SK-N-SH treated with all-trans-retinoic acid at 6 μM for 48 hours (cell line): Measurements from ENCODE around the gene SIPA1.
"Not testable (repeated sequence)": the region's sequence is repeated elsewhere in the genome, so short reads cannot be mapped to it uniquely, and the experiment has no call there.

Source experiments
- ATAC-seq: fragments of 200-7000 bp; cut with Tn5 transposase; 3 replicates; pipeline ENCODE4 v1.9.1; 2020; ENCODE audit warnings: mild to moderate bottlenecking, moderate library complexity
- ARNTL ChIP-seq: fragments of 450-650 bp; formaldehyde crosslinking; IDR thresholded peaks from 2 replicates; pipeline ENCODE4 v1.5.0; 2020; ENCODE audit warnings: low read depth, mild to moderate bottlenecking, moderate library complexity, borderline replicate concordance
- BACH2 ChIP-seq: fragments of 250-450 bp; sonication (Bioruptor Pico); IDR thresholded peaks from 2 replicates; pipeline ENCODE4 v1.9.0; 2021; ENCODE audit warnings: mild to moderate bottlenecking, borderline replicate concordance
- CSDC2 ChIP-seq: fragments of 250-450 bp; sonication (Bioruptor Pico); IDR thresholded peaks from 2 replicates; pipeline ENCODE4 v1.5.0; 2020; ENCODE audit warnings: mild to moderate bottlenecking, moderate library complexity
- ESRRG ChIP-seq: fragments of 250-450 bp; sonication (Bioruptor Pico); IDR thresholded peaks from 2 replicates; pipeline ENCODE4 v1.6.1; 2021; ENCODE audit warnings: mild to moderate bottlenecking
- ISL1 ChIP-seq: fragments of 250-450 bp; sonication (Bioruptor Pico); IDR thresholded peaks from 2 replicates; pipeline ENCODE4 v2.1.2; 2022; ENCODE audit warnings: mild to moderate bottlenecking, moderate library complexity
- OSR1 ChIP-seq: fragments of 250-450 bp; sonication (Bioruptor Pico); IDR thresholded peaks from 2 replicates; pipeline ENCODE4 v1.8.0; 2022; ENCODE audit warnings: moderate library complexity, mild to moderate bottlenecking, inconsistent platforms
- PPARA ChIP-seq: fragments of 250-450 bp; sonication (Bioruptor Pico); IDR thresholded peaks from 2 replicates; pipeline ENCODE4 v1.5.0; 2020; ENCODE audit warnings: mild to moderate bottlenecking, borderline replicate concordance
- TCF4 ChIP-seq: fragments of 250-450 bp; sonication (Bioruptor Pico); IDR thresholded peaks from 2 replicates; pipeline ENCODE4 v1.8.0; 2021; ENCODE audit warnings: mild to moderate bottlenecking, moderate library complexity, borderline replicate concordance
- TOX ChIP-seq: fragments of 250-450 bp; sonication (Bioruptor Pico); IDR thresholded peaks from 2 replicates; pipeline ENCODE4 v1.8.0; 2021; ENCODE audit warnings: mild to moderate bottlenecking, moderate library complexity, borderline replicate concordance
- ZC3H10 ChIP-seq: fragments of 250-450 bp; sonication (Bioruptor Pico); IDR thresholded peaks from 2 replicates; pipeline ENCODE4 v1.5.1; 2021; ENCODE audit warnings: mild to moderate bottlenecking, moderate library complexity
- ZFP3 ChIP-seq: fragments of 250-450 bp; sonication (Bioruptor Pico); IDR thresholded peaks from 2 replicates; pipeline ENCODE4 v1.5.0; 2020; ENCODE audit warnings: mild to moderate bottlenecking, moderate library complexity
- ZNF565 ChIP-seq: fragments of 450-650 bp; formaldehyde crosslinking; conservative IDR thresholded peaks from 2 replicates; pipeline ENCODE4 v1.5.0; 2020; ENCODE audit warnings: low read depth, mild to moderate bottlenecking, moderate library complexity
- ZNF70 ChIP-seq: fragments of 450-650 bp; formaldehyde crosslinking; IDR thresholded peaks from 2 replicates; pipeline ENCODE4 v1.5.0; 2020; ENCODE audit warnings: mild to moderate bottlenecking, moderate library complexity
- ZNF8 ChIP-seq: fragments of 450-650 bp; formaldehyde crosslinking; IDR thresholded peaks from 2 replicates; pipeline ENCODE4 v1.5.0; 2020; ENCODE audit warnings: mild to moderate bottlenecking, moderate library complexity
- TF ChIP-seq, protein P1 (sequence below): fragments of 250-450 bp; sonication (Bioruptor Pico); IDR thresholded peaks from 2 replicates; pipeline ENCODE4 v1.8.0; 2020; ENCODE audit warnings: mild to moderate bottlenecking, moderate library complexity, borderline replicate concordance
- TF ChIP-seq, protein P2 (sequence below): fragments of 250-450 bp; sonication (Bioruptor Pico); IDR thresholded peaks from 2 replicates; pipeline ENCODE4 v1.5.0; 2020; ENCODE audit warnings: mild to moderate bottlenecking, moderate library complexity
- TF ChIP-seq, protein P3 (sequence below): fragments of 250-450 bp; sonication (Bioruptor Pico); IDR thresholded peaks from 2 replicates; pipeline ENCODE4 v1.5.1; 2021; ENCODE audit warnings: mild to moderate bottlenecking, moderate library complexity
- TF ChIP-seq, protein P4 (sequence below): fragments of 250-450 bp; sonication (Bioruptor Pico); IDR thresholded peaks from 2 replicates; pipeline ENCODE4 v1.8.0; 2021; ENCODE audit warnings: low read depth, mild to moderate bottlenecking, moderate library complexity, borderline replicate concordance

Gene SIPA1

DNA sequence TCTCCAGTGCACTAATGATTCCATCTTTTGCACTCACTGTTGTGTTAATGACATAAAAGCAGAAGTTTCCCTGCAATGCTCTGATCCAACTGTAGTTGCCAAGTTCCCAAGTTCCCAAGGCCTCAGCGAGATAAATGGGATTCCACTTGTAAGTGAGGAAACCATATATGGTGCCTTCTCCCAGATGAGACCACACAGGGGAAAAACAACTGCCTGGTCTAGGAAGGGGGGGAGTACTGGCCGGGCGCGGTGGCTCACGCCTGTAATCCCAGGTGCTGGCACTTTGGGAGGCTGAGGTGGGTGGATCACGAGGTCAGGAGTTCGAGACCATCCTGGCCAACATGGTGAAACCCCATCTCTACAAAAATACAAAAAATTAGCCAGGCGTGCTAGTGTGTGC lies 48.1 kb downstream of the SIPA1 start:
- no peak for ATAC-seq
- TF ChIP-seq ARNTL (CRISPR knock-in tag) (no peak), ESRRG (CRISPR knock-in tag) (no peak), ZNF565 (CRISPR knock-in tag) (no peak), ZNF8 (no peak), TOX (CRISPR knock-in tag) (no peak), ZFP3 (CRISPR knock-in tag) (no peak), CSDC2 (no peak), ZC3H10 (CRISPR knock-in tag) (no peak), ISL1 (CRISPR knock-in tag) (no peak), BACH2 (CRISPR knock-in tag) (no peak)
- TF ChIP-seq, protein P1, sequence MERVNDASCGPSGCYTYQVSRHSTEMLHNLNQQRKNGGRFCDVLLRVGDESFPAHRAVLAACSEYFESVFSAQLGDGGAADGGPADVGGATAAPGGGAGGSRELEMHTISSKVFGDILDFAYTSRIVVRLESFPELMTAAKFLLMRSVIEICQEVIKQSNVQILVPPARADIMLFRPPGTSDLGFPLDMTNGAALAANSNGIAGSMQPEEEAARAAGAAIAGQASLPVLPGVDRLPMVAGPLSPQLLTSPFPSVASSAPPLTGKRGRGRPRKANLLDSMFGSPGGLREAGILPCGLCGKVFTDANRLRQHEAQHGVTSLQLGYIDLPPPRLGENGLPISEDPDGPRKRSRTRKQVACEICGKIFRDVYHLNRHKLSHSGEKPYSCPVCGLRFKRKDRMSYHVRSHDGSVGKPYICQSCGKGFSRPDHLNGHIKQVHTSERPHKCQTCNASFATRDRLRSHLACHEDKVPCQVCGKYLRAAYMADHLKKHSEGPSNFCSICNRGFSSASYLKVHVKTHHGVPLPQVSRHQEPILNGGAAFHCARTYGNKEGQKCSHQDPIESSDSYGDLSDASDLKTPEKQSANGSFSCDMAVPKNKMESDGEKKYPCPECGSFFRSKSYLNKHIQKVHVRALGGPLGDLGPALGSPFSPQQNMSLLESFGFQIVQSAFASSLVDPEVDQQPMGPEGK: no peak
- TF ChIP-seq, protein P2, sequence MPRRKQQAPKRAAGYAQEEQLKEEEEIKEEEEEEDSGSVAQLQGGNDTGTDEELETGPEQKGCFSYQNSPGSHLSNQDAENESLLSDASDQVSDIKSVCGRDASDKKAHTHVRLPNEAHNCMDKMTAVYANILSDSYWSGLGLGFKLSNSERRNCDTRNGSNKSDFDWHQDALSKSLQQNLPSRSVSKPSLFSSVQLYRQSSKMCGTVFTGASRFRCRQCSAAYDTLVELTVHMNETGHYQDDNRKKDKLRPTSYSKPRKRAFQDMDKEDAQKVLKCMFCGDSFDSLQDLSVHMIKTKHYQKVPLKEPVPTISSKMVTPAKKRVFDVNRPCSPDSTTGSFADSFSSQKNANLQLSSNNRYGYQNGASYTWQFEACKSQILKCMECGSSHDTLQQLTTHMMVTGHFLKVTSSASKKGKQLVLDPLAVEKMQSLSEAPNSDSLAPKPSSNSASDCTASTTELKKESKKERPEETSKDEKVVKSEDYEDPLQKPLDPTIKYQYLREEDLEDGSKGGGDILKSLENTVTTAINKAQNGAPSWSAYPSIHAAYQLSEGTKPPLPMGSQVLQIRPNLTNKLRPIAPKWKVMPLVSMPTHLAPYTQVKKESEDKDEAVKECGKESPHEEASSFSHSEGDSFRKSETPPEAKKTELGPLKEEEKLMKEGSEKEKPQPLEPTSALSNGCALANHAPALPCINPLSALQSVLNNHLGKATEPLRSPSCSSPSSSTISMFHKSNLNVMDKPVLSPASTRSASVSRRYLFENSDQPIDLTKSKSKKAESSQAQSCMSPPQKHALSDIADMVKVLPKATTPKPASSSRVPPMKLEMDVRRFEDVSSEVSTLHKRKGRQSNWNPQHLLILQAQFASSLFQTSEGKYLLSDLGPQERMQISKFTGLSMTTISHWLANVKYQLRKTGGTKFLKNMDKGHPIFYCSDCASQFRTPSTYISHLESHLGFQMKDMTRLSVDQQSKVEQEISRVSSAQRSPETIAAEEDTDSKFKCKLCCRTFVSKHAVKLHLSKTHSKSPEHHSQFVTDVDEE (CRISPR knock-in tag): no peak

DNA sequence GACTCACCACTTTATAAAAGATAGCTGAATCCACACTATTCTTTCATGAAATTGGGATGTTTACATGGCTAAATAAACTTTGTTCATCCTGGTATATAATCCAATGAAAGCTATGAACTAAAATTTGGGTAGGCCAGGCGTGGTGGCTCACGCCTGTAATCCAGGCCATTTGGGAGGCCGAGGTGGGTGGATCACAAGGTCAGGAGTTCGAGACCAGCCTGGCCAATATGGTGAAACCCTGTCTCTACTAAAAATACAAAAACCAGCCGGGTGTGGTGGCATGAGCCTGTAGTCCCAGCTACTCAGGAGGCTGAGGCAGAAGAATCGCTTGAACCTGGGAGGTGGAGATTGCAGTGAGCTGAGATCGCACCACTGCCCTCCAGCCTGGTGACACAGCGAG lies 53.9 kb downstream of the SIPA1 start:
- not testable (repeated sequence) for ATAC-seq

DNA sequence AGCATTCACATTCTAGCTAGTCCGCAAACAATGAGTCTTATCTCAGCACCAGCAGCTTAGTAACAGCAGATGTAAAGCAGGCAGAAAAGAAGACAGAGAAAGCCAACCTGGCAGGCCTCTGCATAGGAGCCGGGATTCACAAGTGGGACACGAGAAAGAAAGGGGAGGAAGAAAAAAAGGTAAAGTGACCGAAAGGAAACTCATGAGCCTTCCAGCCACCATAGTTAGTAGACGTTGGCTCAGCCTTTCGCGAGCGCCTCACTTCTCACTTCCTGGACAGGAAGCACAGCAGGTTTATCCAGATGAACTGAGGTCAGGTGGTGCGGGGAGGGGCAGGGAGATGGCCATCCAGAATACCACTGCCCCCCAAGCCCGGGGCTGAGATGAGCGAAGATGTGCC lies 54.5 kb downstream of the SIPA1 start:
- no peak for TF ChIP-seq ARNTL (CRISPR knock-in tag)
- no peak for ATAC-seq

DNA sequence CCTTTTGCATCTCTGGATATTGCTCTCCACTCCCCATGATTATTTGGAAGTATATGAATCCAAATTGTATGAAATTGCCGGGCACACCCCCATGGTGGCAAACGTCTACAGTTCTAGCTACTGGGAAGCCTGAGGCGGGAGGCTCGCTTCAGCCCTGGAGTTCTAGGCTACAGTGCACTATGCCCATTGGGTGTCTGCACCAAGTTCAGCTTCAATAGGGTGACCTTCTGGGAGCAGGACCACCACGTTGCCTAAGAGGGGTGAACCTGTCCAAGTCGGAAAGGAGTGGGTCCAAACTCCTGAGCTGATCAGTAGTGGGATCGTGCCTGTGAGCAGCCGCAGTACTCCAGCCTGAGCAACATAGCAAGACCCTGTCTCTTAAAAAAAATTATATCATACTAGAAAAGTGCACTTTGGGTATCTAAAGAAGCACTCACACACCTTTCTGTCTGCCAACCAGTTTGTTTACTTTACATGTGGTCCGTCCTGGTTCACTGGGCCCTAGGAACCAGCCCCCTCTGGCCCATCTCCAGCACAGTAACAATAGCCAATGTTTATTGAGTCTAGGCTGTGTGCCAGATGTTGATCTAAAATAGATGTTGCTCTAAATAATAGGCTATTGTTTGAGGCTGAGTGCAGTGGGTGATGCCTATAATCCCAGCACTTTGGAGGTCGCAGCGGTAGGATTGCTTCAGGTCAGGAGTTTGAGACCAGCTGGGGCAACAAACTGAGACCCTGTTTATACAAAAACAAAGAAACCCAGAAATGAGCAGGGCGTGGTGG lies 57.7 kb downstream of the SIPA1 start:
- TF ChIP-seq, protein P1: no peak
- TF ChIP-seq OSR1 (CRISPR knock-in tag): no peak
- no peak for TF ChIP-seq ARNTL (CRISPR knock-in tag)
- no peak for TF ChIP-seq ISL1 (CRISPR knock-in tag)
- TF ChIP-seq ZNF70 (CRISPR knock-in tag): no peak
- TF ChIP-seq, protein P3, sequence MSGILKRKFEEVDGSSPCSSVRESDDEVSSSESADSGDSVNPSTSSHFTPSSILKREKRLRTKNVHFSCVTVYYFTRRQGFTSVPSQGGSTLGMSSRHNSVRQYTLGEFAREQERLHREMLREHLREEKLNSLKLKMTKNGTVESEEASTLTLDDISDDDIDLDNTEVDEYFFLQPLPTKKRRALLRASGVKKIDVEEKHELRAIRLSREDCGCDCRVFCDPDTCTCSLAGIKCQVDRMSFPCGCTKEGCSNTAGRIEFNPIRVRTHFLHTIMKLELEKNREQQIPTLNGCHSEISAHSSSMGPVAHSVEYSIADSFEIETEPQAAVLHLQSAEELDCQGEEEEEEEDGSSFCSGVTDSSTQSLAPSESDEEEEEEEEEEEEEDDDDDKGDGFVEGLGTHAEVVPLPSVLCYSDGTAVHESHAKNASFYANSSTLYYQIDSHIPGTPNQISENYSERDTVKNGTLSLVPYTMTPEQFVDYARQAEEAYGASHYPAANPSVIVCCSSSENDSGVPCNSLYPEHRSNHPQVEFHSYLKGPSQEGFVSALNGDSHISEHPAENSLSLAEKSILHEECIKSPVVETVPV (CRISPR knock-in tag): no peak
- TF ChIP-seq, protein P4, sequence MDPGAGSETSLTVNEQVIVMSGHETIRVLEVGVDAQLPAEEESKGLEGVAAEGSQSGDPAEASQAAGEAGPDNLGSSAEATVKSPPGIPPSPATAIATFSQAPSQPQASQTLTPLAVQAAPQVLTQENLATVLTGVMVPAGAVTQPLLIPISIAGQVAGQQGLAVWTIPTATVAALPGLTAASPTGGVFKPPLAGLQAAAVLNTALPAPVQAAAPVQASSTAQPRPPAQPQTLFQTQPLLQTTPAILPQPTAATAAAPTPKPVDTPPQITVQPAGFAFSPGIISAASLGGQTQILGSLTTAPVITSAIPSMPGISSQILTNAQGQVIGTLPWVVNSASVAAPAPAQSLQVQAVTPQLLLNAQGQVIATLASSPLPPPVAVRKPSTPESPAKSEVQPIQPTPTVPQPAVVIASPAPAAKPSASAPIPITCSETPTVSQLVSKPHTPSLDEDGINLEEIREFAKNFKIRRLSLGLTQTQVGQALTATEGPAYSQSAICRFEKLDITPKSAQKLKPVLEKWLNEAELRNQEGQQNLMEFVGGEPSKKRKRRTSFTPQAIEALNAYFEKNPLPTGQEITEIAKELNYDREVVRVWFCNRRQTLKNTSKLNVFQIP (CRISPR knock-in tag): no peak
- no peak for TF ChIP-seq CSDC2
- no peak for TF ChIP-seq PPARA (CRISPR knock-in tag)
- TF ChIP-seq TOX (CRISPR knock-in tag): no peak
- no peak for TF ChIP-seq ZNF565 (CRISPR knock-in tag)
- no peak for TF ChIP-seq TCF4 (CRISPR knock-in tag)
- TF ChIP-seq, all 23 proteins: peak for 0
- no peak for ATAC-seq
